AG09309 (cell line): ENCODE measurements around the gene C17orf113.
A peak's percentile ranks its signal among the peaks of the same experiment; 100 is the strongest.
"Not testable (repeated sequence)": the region's sequence is repeated elsewhere in the genome, so short reads cannot be mapped to it uniquely, and the experiment has no call there.

Experiments
- DNase-seq: peaks from one replicate; pipeline ENCODE4 v3.0.0-alpha.2; 2010; ENCODE audit warnings: low read depth
- H3K4me3 ChIP-seq: 2 replicates; pipeline ENCODE4 v1.5.1; 2011; ENCODE audit warnings: mild to moderate bottlenecking, low read depth, low read length, moderate library complexity; ENCODE audit not compliant: control insufficient read depth
- CTCF ChIP-seq: IDR thresholded peaks from 2 replicates; pipeline ENCODE4 v1.5.1; 2011; ENCODE audit warnings: mild to moderate bottlenecking, low read depth, low read length, inconsistent platforms; ENCODE audit not compliant: insufficient read depth, control insufficient read depth; ENCODE audit errors: missing control alignments

C17orf113 gene

GRCh38 chr17:42017866-42018200 lies 32.6 kb downstream of the C17orf113 start:
- DNase-seq: no peak
- TF ChIP-seq CTCF: no peak
- peak overlapping the region; percentile 98 for H3K4me3 ChIP-seq

DNA sequence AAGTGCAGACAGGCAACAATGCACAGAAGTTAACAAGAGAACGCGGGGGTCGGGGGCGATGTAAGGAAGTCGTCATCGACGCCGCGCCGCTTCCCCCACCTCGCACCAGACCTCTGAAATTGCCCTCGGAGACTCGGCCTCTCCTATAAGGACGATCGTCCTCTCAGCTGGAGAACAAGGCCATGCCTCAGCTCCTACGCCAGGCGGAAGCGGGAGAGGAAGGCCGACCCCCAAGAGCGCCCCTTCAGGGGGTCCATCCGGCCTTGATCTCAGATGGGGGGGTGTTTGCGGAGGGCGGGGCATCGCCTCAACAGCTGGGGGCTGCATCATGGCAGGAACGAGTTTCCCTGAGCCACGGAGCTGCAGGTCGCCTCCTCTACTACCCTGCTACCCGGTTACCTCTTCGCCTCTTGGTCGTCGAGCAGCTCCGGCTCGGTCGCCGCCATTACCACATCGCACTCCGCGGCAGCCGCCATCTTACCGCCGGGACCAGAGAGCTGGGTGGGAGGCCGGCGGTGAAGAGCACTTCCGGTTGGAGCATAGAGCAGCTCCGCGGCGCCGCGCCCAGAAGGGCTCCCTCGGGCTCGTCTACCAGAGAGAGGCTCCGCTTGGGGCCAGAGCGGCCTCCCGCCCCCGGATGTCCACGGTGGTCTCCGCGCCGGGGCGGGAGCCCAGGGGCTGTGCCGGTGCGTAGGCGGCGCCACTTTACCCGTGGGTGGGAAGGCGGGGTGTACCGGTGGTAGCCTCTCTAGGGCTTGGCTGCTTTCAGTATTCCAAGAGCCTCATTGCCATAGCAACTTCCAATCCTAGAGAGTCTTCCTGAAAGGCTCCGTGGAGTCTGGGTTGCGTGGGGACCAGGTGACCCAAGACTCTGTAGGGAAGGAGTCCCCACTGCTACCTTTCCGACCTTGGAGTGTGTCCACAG lies 33.2 kb downstream of the C17orf113 start, which contains the start of gene DNAJC7:
Gene DNAJC7, minus strand, starts transcription at position 499 of the 925 bp plus-strand sequence. Its CDS starts 23 bp downstream, at position 476.
- H3K4me3 ChIP-seq: peak within 1 kb of the TSS; percentile 98
- no peak for DNase-seq
- TF ChIP-seq CTCF: no peak

DNA sequence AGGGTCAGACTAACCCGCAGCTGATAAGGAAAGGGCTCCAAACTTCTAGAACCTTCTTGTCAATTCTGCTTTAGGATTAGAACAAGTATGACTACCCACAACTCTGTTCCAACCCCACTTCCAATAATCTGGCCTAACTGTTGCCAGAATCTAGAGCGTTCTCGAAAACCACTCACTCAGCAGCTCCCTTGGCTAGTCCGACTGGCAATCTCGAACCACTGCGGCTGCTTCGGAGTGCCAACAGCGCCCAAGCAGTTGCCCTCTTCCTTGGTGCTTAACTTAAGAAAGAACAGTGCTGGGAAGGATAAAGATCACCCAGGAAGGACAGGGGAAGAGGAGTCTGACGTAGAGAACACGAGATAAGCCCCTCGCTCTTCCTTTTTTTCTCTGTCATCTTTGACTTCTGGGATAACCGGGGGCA lies 34.0 kb downstream of the C17orf113 start:
- TF ChIP-seq CTCF: no peak
- no peak for DNase-seq
- peak overlapping the region; percentile 98 for H3K4me3 ChIP-seq

GRCh38 chr17:42013740-42014139 lies 36.7 kb downstream of the C17orf113 start:
- not testable (repeated sequence) for DNase-seq, H3K4me3 ChIP-seq

GRCh38 chr17:42012363-42012762 lies 38.0 kb downstream of the C17orf113 start:
- not testable (repeated sequence) for H3K4me3 ChIP-seq, DNase-seq

- TF ChIP-seq CTCF: no peak
- no peak for DNase-seq
- no peak overlapping the region for H3K4me3 ChIP-seq
Measured at GRCh38 chr17:42010898-42011516, 39.4 kb downstream of the C17orf113 start.

DNA sequence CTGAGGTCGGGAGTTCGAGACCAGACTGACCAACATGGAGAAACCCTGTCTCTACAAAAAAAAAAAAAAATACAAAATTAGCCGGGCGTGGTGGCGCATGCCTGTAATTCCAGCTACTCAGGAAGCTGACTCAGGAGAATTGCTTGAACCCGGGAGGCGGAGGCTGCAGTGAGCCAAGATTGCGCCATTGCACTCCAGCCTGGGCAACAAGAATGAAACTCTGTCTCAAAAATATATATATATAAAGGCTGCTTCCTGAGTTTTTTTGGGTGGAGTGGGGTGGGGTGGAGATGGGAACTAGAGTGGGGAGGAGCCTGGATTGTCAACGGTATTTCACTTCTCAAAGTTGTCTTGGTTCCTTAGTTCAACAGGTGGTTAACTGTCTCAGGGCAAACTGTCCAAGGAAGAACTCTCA lies 40.1 kb downstream of the C17orf113 start:
- not testable (repeated sequence) for DNase-seq, H3K4me3 ChIP-seq

DNA sequence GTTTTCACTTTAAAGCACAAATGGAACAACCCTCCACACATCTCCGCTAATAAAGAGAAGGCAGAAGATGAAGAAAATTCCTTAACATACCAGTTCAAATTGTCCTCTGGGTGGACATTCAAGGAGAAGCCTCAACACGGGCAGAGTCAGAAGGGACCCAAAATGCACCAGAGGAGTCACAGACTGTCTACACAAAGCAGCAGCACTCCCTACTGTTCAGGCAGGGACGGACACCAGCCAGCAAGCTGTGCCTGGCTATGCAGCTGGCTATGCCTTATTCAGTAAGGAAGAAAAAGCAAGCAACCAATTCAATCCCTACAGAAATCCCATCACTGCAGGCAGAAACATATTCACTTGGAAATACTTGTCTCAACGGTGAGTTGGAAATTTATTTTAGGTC lies 41.2 kb downstream of the C17orf113 start:
- no peak for DNase-seq

More for the DNA sequence above, 41.2 kb downstream of the C17orf113 start:
- TF ChIP-seq CTCF: peak; percentile 17
- no peak overlapping the region for H3K4me3 ChIP-seq
